Mammary epithelial cell (primary cell): Measurements from ENCODE around the gene ERICH4.

Source experiments
- CTCF ChIP-seq, 2 donors: IDR thresholded peaks in 1 of 2; conservative IDR thresholded peaks in 1 of 2; 2 replicates each; pipeline ENCODE4 v1.5.1; 2011 to 2012; ENCODE audit warnings: inconsistent platforms in 2 of 2, low read length in 2 of 2, mild to moderate bottlenecking in 2 of 2, control low read depth in 1 of 2, low read depth in 1 of 2; ENCODE audit not compliant: insufficient read depth in 1 of 2; ENCODE audit errors: extremely low read depth in 1 of 2
- EZH2 ChIP-seq: IDR thresholded peaks from 2 replicates; pipeline ENCODE4 v1.6.1; 2012; ENCODE audit warnings: low read length, inconsistent platforms, borderline replicate concordance

DNA sequence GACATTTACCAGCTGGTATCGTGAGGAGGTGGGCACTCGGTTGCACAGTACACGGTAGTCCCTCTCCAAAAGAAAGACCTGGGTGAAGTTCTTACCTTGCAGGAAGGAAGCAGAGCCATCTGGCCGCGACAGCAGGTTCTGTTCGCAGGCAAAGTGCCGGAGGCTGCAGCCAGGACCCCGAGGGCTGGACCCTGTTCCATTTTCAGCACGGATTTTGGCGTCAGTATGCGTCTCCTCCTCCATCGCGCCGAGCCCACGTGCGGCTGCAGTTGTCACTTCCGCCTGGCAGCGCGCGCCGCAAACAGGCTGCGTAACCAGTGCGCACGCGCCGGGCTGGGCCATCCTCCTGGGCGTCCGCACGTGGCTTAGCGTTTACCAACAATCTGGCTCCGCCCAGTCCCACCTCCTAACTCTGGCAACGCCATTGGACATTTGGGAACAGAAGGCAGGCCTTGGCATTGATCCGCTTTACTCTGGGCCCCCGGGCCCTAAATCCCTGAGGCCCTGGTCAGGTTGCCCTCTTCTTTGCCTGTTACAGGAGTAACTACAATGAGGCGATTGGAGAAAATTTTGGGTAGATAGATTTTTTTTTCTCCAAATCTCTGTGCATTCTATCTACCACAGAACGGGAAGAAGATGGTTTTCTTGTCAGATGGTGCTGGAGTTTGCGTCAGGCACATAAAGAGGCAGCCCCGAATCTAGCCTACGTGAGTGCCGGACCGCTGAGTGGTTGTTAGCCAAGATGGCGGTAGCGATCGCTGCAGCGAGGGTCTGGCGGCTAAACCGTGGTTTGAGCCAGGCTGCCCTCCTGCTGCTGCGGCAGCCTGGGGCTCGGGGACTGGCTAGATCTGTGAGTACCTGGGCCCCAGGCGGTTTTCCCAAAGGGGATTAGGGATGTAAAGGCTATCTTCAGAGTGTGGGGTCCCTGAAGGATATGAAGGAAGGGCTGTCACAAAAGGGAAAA is 45.6 kb upstream of the ERICH4 start, which contains the start of the genes BCKDHA and EXOSC5:
- TF ChIP-seq CTCF (conservative IDR thresholded peaks at IDR 0.05 in 1 of 2, IDR thresholded peaks at IDR 0.05 in 1 of 2; ENCODE audit: extremely low read depth in 1 of 2, insufficient read depth in 1 of 2, low read depth in 1 of 2, low read length in 2 of 2), result no peak
- TF ChIP-seq EZH2, result no peak
